Mesendoderm (in vitro differentiated cells): ENCODE data around the gene ARG1.
"Not testable (repeated sequence)": the region's sequence is repeated elsewhere in the genome, so short reads cannot be mapped to it uniquely, and the experiment has no call there.

ENCODE experiments used
- DNase-seq: peaks from one replicate; pipeline ENCODE4 v3.0.0; 2013
- H2AK5ac ChIP-seq: 2 replicates; pipeline ENCODE4 v1.6.1; 2013; ENCODE audit warnings: low read length, inconsistent platforms
- H2BK120ac ChIP-seq: 2 replicates; pipeline ENCODE4 v1.6.1; 2013; ENCODE audit warnings: low read depth, mild to moderate bottlenecking, low read length, moderate library complexity, mixed read lengths
- H2BK15ac ChIP-seq: replicated peaks from 2 replicates; pipeline ENCODE4 v1.6.1; 2013; ENCODE audit warnings: low read depth, mild to moderate bottlenecking, moderate library complexity
- H2BK5ac ChIP-seq: 2 replicates; pipeline ENCODE4 v1.6.1; 2013; ENCODE audit warnings: low read length, inconsistent platforms
- H3K18ac ChIP-seq: 2 replicates; pipeline ENCODE4 v1.6.1; 2013; ENCODE audit warnings: mild to moderate bottlenecking, low read length, mixed read lengths
- H3K23ac ChIP-seq: one replicate; pipeline ENCODE4 v1.6.1; 2013; ENCODE audit warnings: low read length
- H3K27ac ChIP-seq: 2 replicates; pipeline ENCODE4 v1.5.1; 2013; ENCODE audit warnings: low read depth, mild to moderate bottlenecking, inconsistent platforms, low read length, moderate library complexity
- H3K27me3 ChIP-seq: 2 replicates; pipeline ENCODE4 v1.6.1; 2013; ENCODE audit warnings: low read length, control low read depth, mild to moderate bottlenecking, inconsistent platforms; ENCODE audit not compliant: insufficient read depth, poor library complexity
- H3K36me3 ChIP-seq: 2 replicates; pipeline ENCODE4 v1.6.1; 2013; ENCODE audit warnings: low read length, inconsistent platforms; ENCODE audit not compliant: control insufficient read depth, insufficient read depth
- H3K4ac ChIP-seq: one replicate; pipeline ENCODE4 v1.6.1; 2013; ENCODE audit warnings: low read depth, mild to moderate bottlenecking, low read length, moderate library complexity
- H3K4me1 ChIP-seq: 2 replicates; pipeline ENCODE4 v1.6.1; 2013; ENCODE audit warnings: low read depth, low read length, inconsistent platforms; ENCODE audit not compliant: control insufficient read depth
- H3K4me2 ChIP-seq: 2 replicates; pipeline ENCODE4 v1.6.1; 2013; ENCODE audit warnings: low read length
- H3K4me3 ChIP-seq: 2 replicates; pipeline ENCODE4 v1.5.1; 2013; ENCODE audit warnings: mild to moderate bottlenecking, low read length
- H3K56ac ChIP-seq: one replicate; pipeline ENCODE4 v1.6.1; 2013; ENCODE audit warnings: low read length
- H3K79me1 ChIP-seq: 2 replicates; pipeline ENCODE4 v1.6.1; 2013; ENCODE audit warnings: low read length, inconsistent platforms
- H3K79me2 ChIP-seq: 2 replicates; pipeline ENCODE4 v1.6.1; 2013; ENCODE audit warnings: mild to moderate bottlenecking, low read length; ENCODE audit not compliant: control insufficient read depth, insufficient read depth
- H3K9ac ChIP-seq: 2 replicates; pipeline ENCODE4 v1.6.1; 2013; ENCODE audit warnings: low read length, inconsistent platforms
- H4K5ac ChIP-seq: one replicate; pipeline ENCODE4 v1.6.1; 2013; ENCODE audit warnings: low read length
- H4K8ac ChIP-seq: one replicate; pipeline ENCODE4 v1.6.1; 2013; ENCODE audit warnings: low read depth, mild to moderate bottlenecking, control low read depth, low read length, moderate library complexity
- WGBS: extraction: QIAGEN DNeasy Blood & Tissue Kit; methylation state at CpG from one replicate; pipeline ENCODE4 v1.1.7; 2013; ENCODE audit warnings: low lambda C conversion rate, missing lambda C conversion rate; ENCODE audit not compliant: insufficient coverage; ENCODE audit errors: extremely low coverage; 5-methylcytosine and 5-hydroxymethylcytosine counted together

The ARG1 gene

DNA sequence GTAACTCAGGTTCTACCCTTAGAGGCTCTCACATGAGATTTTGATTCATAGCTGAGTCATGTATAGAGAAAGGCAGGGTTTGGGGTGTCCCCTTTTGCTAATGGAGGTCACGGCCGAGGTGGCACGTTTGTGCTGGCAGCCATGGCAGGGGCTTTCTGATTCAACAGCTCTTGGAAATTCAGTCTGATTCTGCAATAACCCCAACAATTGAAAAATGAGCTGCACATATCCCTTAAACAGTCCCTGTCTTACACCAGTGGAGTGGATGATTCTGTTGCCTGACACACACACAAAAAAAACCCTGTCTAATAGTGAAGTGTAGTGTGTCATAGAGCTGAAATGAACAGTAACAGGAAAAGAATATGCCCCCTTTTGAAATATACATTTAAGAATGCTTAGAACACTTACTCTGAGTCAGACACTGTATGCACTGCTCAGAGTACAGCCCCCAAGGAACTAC lies 40.4 kb upstream of the ARG1 start:
- DNase-seq, result no peak
- Histone ChIP-seq H3K36me3 (no peaks in the 10 kb centered on the region), H3K79me2 (no peaks in the 10 kb centered on the region), H2BK120ac (no peak overlapping the region), H3K4ac (no peak overlapping the region), H2AK5ac (no peak overlapping the region), H3K9ac (no peak overlapping the region), H3K79me1 (no peaks in the 10 kb centered on the region), H4K8ac (no peak overlapping the region), H3K56ac (no peak overlapping the region), H3K23ac (no peak overlapping the region), H3K27me3 (no peaks in the 10 kb centered on the region), H4K5ac (no peak overlapping the region), H2BK15ac (no peak overlapping the region), H3K18ac (peak overlapping the region; percentile 55), H3K4me1 (no peaks in the 10 kb centered on the region), H3K4me3 (no peak overlapping the region), H3K27ac (no peak overlapping the region), H3K4me2 (no peak overlapping the region), H2BK5ac (no peak overlapping the region)
- no CpG with 5 or more reads among the region's 3 CpGs for WGBS

DNA sequence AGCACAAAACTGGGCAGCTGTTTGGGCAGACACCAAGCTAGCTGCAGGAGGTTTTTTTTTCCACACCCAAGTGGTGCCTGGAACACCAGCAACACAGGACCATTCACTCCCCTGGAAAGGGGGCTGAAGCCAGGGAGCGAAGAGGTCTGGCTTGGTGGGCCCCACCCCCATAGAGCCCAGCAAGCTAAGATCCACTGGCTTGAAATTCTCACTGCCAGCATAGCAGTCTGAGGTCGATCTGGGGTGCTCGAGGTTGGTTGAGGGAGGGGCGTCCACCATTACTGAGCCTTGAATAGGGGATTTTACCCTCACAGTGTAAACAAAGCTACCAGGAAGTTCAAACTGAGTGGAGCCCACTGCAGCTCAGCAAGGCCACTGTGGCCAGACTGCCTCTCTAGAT lies 34.4 kb upstream of the ARG1 start:
- H3K27me3 ChIP-seq, DNase-seq, H4K5ac ChIP-seq, H2BK120ac ChIP-seq, H3K4me2 ChIP-seq, H3K9ac ChIP-seq, H3K4me1 ChIP-seq, H3K4me3 ChIP-seq, H3K4ac ChIP-seq, H4K8ac ChIP-seq, H3K27ac ChIP-seq, H3K79me2 ChIP-seq, H2AK5ac ChIP-seq, H2BK15ac ChIP-seq, H3K36me3 ChIP-seq, H3K79me1 ChIP-seq, H3K56ac ChIP-seq, H3K23ac ChIP-seq, H3K18ac ChIP-seq, H2BK5ac ChIP-seq: not testable (repeated sequence)
- no CpG with 5 or more reads among the region's 4 CpGs for WGBS

DNA sequence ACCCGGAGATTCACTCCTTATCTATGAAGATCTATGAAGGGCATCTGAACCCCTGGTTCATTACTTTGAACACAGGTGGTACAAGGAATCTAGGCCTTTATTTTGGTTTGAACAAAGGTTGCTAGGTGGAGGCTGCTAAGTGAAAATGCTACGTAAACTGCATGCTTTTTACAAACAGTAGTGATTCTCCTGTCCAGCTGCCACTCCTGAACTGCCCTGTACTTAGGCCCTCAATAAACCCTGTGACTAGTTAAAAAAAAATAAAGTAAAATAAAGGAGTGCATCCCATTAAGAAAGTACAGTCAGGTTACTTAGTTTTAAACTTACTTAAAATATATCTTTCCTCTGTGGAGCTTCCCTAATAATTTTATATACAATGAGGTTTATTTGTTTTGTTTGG lies 27.7 kb upstream of the ARG1 start:
- no CpG with 5 or more reads among the region's 2 CpGs for WGBS
- Histone ChIP-seq H2BK5ac (no peak overlapping the region), H4K8ac (no peak overlapping the region)

DNA sequence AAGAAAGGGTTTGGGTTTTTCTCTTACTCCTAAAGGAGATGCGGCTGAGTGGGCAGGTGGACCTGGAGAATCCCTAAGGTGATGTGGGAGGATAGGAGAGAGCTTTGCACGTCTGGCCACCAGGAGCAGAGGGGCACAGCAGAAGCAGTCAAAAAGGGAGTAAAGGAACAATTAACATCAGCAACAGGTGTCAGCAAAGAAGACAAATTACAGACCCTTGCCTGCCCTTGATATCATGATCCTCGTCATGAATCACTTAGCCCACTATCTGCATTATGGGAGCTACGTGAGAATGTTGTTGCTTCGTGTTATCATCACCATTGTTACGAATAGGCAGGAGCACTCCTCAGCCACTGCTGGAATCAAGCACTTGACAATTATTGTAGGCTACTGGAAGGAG lies 25.5 kb upstream of the ARG1 start:
- peak; percentile 41 for DNase-seq
- Histone ChIP-seq H4K8ac (no peak overlapping the region), H3K79me2 (no peaks in the 10 kb centered on the region), H2BK5ac (no peak overlapping the region), H3K79me1 (no peaks in the 10 kb centered on the region), H3K23ac (no peak overlapping the region), H3K36me3 (no peaks in the 10 kb centered on the region), H2BK15ac (no peak overlapping the region), H3K27ac (no peak overlapping the region), H4K5ac (no peak overlapping the region), H3K9ac (no peak overlapping the region), H3K4me1 (no peaks in the 10 kb centered on the region), H3K4me3 (no peak overlapping the region), H3K4me2 (no peak overlapping the region), H3K18ac (no peak overlapping the region), H2AK5ac (no peak overlapping the region), H3K4ac (no peak overlapping the region), H3K56ac (no peak overlapping the region), H2BK120ac (no peak overlapping the region), H3K27me3 (no peaks in the 10 kb centered on the region)
- WGBS, result no CpG with 5 or more reads among the region's 6 CpGs

More for the DNA sequence above, 27.7 kb upstream of the ARG1 start:
- Histone ChIP-seq H3K27ac (no peak overlapping the region), H3K79me1 (no peaks in the 10 kb centered on the region), H3K18ac (no peak overlapping the region), H4K5ac (no peak overlapping the region), H3K4me3 (no peak overlapping the region), H2BK120ac (no peak overlapping the region), H3K23ac (no peak overlapping the region), H3K4me1 (no peaks in the 10 kb centered on the region), H2AK5ac (no peak overlapping the region), H2BK15ac (no peak overlapping the region), H3K4me2 (no peak overlapping the region), H3K4ac (no peak overlapping the region), H3K36me3 (no peaks in the 10 kb centered on the region), H3K79me2 (no peaks in the 10 kb centered on the region), H3K27me3 (no peaks in the 10 kb centered on the region), H3K9ac (no peak overlapping the region), H3K56ac (no peak overlapping the region)
- no peak for DNase-seq

DNA sequence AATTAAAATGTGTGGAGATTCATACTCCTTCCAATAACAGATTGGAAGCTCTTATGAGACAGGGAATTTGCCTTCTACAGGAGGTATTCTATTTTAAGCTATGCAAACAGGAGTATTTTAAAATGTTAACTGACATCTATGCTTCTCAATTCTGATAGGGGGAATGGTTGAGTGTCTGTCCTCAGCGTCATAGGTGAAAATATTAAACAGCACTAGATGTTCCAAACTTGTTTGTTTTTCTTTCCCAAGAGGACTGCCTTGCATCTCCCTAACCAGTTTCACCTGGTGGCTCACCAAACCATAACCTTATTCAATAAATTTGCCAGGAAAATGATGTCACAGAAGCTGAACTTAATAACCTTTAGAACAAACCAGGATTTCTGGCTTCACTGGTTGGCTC lies 24.6 kb upstream of the ARG1 start:
- no peaks in the 10 kb centered on the region for H3K27me3 ChIP-seq
- H2BK120ac ChIP-seq, result no peak overlapping the region
- no peak overlapping the region for H3K4me2 ChIP-seq
- H2AK5ac ChIP-seq, result no peak overlapping the region
- no peak overlapping the region for H3K9ac ChIP-seq
- H3K4ac ChIP-seq, result no peak overlapping the region
- no peaks in the 10 kb centered on the region for H3K4me1 ChIP-seq
- no peaks in the 10 kb centered on the region for H3K79me2 ChIP-seq
- H2BK5ac ChIP-seq, result no peak overlapping the region
- no peak overlapping the region for H4K8ac ChIP-seq
- no CpG with 5 or more reads among the region's 1 CpG for WGBS
- no peak overlapping the region for H2BK15ac ChIP-seq
- no peak overlapping the region for H3K18ac ChIP-seq
- no peak overlapping the region for H4K5ac ChIP-seq
- no peak overlapping the region for H3K23ac ChIP-seq
- no peak overlapping the region for H3K27ac ChIP-seq
- no peak overlapping the region for H3K56ac ChIP-seq
- no peak for DNase-seq
- H3K79me1 ChIP-seq, result no peaks in the 10 kb centered on the region
- H3K4me3 ChIP-seq, result no peak overlapping the region
- H3K36me3 ChIP-seq, result no peaks in the 10 kb centered on the region

GRCh38 chr6:131549811-131550210 lies 23.2 kb upstream of the ARG1 start:
- H3K4me1 ChIP-seq, result no peaks in the 10 kb centered on the region
- no peak overlapping the region for H3K4ac ChIP-seq
- no peak overlapping the region for H3K4me3 ChIP-seq
- no peak overlapping the region for H3K56ac ChIP-seq
- H2BK15ac ChIP-seq, result no peak overlapping the region
- WGBS, result no CpG with 5 or more reads among the region's 2 CpGs
- H4K5ac ChIP-seq, result no peak overlapping the region
- H3K79me2 ChIP-seq, result no peaks in the 10 kb centered on the region
- H3K27me3 ChIP-seq, result no peaks in the 10 kb centered on the region
- no peak overlapping the region for H3K4me2 ChIP-seq
- no peak for DNase-seq
- no peaks in the 10 kb centered on the region for H3K36me3 ChIP-seq
- no peak overlapping the region for H3K18ac ChIP-seq
- no peak overlapping the region for H2AK5ac ChIP-seq
- no peaks in the 10 kb centered on the region for H3K79me1 ChIP-seq
- no peak overlapping the region for H2BK5ac ChIP-seq
- no peak overlapping the region for H3K23ac ChIP-seq
- H2BK120ac ChIP-seq, result no peak overlapping the region
- no peak overlapping the region for H3K27ac ChIP-seq
- H4K8ac ChIP-seq, result no peak overlapping the region
- no peak overlapping the region for H3K9ac ChIP-seq
